ENCODE data around the gene SCYL1. TPM values are rescaled to one million over a fixed set of nuclear protein-coding genes. Genes with fewer than 3 reads are reported as not detected.

The SCYL1 gene
- total RNA-seq, 2 experiments from 2014 or later: 74.2 to 74.9 TPM

GRCh38 chr11:65585396-65586246, 60.7 kb downstream of the SCYL1 start:
- Mint-ChIP-seq H3K4me1 (peaks cover 36% of the 10 kb centered on the region), H3K9me3 (no peaks in the 10 kb centered on the region), H3K36me3 (peaks cover 15% of the 10 kb centered on the region), H3K27me3 (no peaks in the 10 kb centered on the region), H3K4me3 (no peak overlapping the region), H3K27ac (peak overlapping the region; percentile 37)
- DNase-seq: no peak
- ATAC-seq (ENCODE audit: low read depth): no peak
- POLR2A ChIA-PET: interaction anchor here (0.9 to 8.3 kb wide), 3 partner anchors 9 to 45 kb away, joined by 3 to 107 read pairs (median 52); partner anchors contain the start of genes EHBP1L1, FAM89B and ZNRD2

- H3K27ac Mint-ChIP-seq: peak overlapping the region; percentile 49
- no peaks in the 10 kb centered on the region for H3K27me3 Mint-ChIP-seq
- H3K36me3 Mint-ChIP-seq: peaks cover 14% of the 10 kb centered on the region
- H3K9me3 Mint-ChIP-seq: no peaks in the 10 kb centered on the region
- peaks cover 35% of the 10 kb centered on the region for H3K4me1 Mint-ChIP-seq
- no peak overlapping the region for H3K4me3 Mint-ChIP-seq
- POLR2A ChIA-PET: interaction anchor here (0.9 to 8.3 kb wide), 3 partner anchors 9 to 46 kb away, joined by 3 to 107 read pairs (median 52); partner anchors contain the start of genes EHBP1L1, FAM89B and ZNRD2
- ATAC-seq (ENCODE audit: low read depth) (no peak), DNase-seq (no peak)
These were observed 61.4 kb downstream of the SCYL1 start for GRCh38 chr11:65586247-65586630.

GRCh38 chr11:65586676-65587075, 61.8 kb downstream of the SCYL1 start:
- no peaks in the 10 kb centered on the region for H3K27me3 Mint-ChIP-seq
- DNase-seq (no peak), ATAC-seq (ENCODE audit: low read depth) (no peak)
- no peak overlapping the region for H3K4me3 Mint-ChIP-seq
- H3K4me1 Mint-ChIP-seq: peaks cover 35% of the 10 kb centered on the region
- H3K36me3 Mint-ChIP-seq: peaks cover 13% of the 10 kb centered on the region
- peak overlapping the region; percentile 49 for H3K27ac Mint-ChIP-seq
- POLR2A ChIA-PET: interaction anchor here (0.7 to 8.3 kb wide), 5 partner anchors 10 to 101 kb away, joined by 3 to 107 read pairs (median 4); partner anchors contain the start of genes EHBP1L1, FAM89B and ZNRD2
- H3K9me3 Mint-ChIP-seq: no peaks in the 10 kb centered on the region

Other genes starting within 250 kb of the SCYL1 start
- gene CDC42EP2, start 210.2 kb upstream of the SCYL1 start, total RNA-seq: 1 to 10 TPM in 1 of 2 experiments, under 1 TPM in 1; 0.51 to 1.7 TPM
- 10 to 100 TPM; 80.2 to 82.7 TPM for gene DPF2, start 191.2 kb upstream of the SCYL1 start, total RNA-seq
- gene TIGD3, start 170.3 kb upstream of the SCYL1 start, total RNA-seq: 1 to 10 TPM in 1 of 2 experiments, under 1 TPM in 1; 0.97 to 1.2 TPM
- 10 to 100 TPM; 25.5 to 29.6 TPM for gene SLC25A45, start 142.4 kb upstream of the SCYL1 start, total RNA-seq
- gene FRMD8, start 138.4 kb upstream of the SCYL1 start, total RNA-seq: 10 to 100 TPM; 51.5 to 55.4 TPM
- 100 to 1,000 TPM; 402 to 407 TPM for gene NEAT1, start 102.3 kb upstream of the SCYL1 start, total RNA-seq
- over 10,000 TPM; 13,719 to 14,448 TPM for gene MALAT1, start 26.0 kb upstream of the SCYL1 start, total RNA-seq
- gene LTBP3, start 33.3 kb downstream of the SCYL1 start, total RNA-seq: 100 to 1,000 TPM; 116 to 119 TPM
- gene ZNRD2, start 45.4 kb downstream of the SCYL1 start, total RNA-seq: 10 to 100 TPM; 27.2 to 30.0 TPM
- 10 to 100 TPM; 40.9 to 44.1 TPM for gene FAM89B, start 47.5 kb downstream of the SCYL1 start, total RNA-seq
- 100 to 1,000 TPM; 118 to 120 TPM for gene EHBP1L1, start 51.0 kb downstream of the SCYL1 start, total RNA-seq
- 1 to 10 TPM in 1 of 2 experiments, under 1 TPM in 1; 0.96 to 1.0 TPM for gene KCNK7, start 70.7 kb downstream of the SCYL1 start, total RNA-seq
- gene MAP3K11, start 89.1 kb downstream of the SCYL1 start, total RNA-seq: 10 to 100 TPM; 69.9 to 73.1 TPM
- gene PCNX3, start 90.7 kb downstream of the SCYL1 start, total RNA-seq: 10 to 100 TPM; 57.2 to 60.2 TPM
- 100 to 1,000 TPM; 245 to 266 TPM for gene SIPA1, start 113.0 kb downstream of the SCYL1 start, total RNA-seq
- 100 to 1,000 TPM; 112 to 117 TPM for gene RELA, start 137.8 kb downstream of the SCYL1 start, total RNA-seq
- 10 to 100 TPM; 75.6 to 82.6 TPM for gene KAT5, start 187.2 kb downstream of the SCYL1 start, total RNA-seq
- 10 to 100 TPM; 74.8 to 84.2 TPM for gene RNASEH2C, start 195.7 kb downstream of the SCYL1 start, total RNA-seq